GM06990 (cell line): ENCODE measurements around the gene PLEKHA6.

Source experiments
- DNase-seq: peaks from one replicate; pipeline ENCODE4 v3.0.0-alpha.2; 2011; ENCODE audit not compliant: insufficient read length; ENCODE audit errors: extremely low read depth
- H3K27me3 ChIP-seq: replicated peaks from 2 replicates; pipeline ENCODE4 v1.6.0; 2011; ENCODE audit warnings: low read length; ENCODE audit not compliant: control insufficient read depth, insufficient read depth
- H3K36me3 ChIP-seq: 2 replicates; pipeline ENCODE4 v1.5.1; 2011; ENCODE audit warnings: low read length; ENCODE audit not compliant: control insufficient read depth, insufficient read depth
- H3K4me3 ChIP-seq: replicated peaks from 2 replicates; pipeline ENCODE4 v1.5.1; 2011; ENCODE audit warnings: low read depth, mild to moderate bottlenecking, control low read depth, low read length
- TF ChIP-seq, protein P1 (sequence below): IDR thresholded peaks from 2 replicates; pipeline ENCODE4 v1.5.1; 2011; ENCODE audit warnings: low read length, control low read depth, mild to moderate bottlenecking, inconsistent platforms; ENCODE audit not compliant: insufficient read depth, poor library complexity, severe bottlenecking

PLEKHA6 gene

GRCh38 chr1:204202481-204202880, 157.2 kb downstream of the PLEKHA6 start:
- TF ChIP-seq, protein P1, sequence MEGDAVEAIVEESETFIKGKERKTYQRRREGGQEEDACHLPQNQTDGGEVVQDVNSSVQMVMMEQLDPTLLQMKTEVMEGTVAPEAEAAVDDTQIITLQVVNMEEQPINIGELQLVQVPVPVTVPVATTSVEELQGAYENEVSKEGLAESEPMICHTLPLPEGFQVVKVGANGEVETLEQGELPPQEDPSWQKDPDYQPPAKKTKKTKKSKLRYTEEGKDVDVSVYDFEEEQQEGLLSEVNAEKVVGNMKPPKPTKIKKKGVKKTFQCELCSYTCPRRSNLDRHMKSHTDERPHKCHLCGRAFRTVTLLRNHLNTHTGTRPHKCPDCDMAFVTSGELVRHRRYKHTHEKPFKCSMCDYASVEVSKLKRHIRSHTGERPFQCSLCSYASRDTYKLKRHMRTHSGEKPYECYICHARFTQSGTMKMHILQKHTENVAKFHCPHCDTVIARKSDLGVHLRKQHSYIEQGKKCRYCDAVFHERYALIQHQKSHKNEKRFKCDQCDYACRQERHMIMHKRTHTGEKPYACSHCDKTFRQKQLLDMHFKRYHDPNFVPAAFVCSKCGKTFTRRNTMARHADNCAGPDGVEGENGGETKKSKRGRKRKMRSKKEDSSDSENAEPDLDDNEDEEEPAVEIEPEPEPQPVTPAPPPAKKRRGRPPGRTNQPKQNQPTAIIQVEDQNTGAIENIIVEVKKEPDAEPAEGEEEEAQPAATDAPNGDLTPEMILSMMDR = no peak
- Histone ChIP-seq H3K4me3 (no peak overlapping the region), H3K36me3 (no peaks in the 10 kb centered on the region), H3K27me3 (no peaks in the 10 kb centered on the region; the same call in none of the 2 replicates)
- no peak for DNase-seq

DNA sequence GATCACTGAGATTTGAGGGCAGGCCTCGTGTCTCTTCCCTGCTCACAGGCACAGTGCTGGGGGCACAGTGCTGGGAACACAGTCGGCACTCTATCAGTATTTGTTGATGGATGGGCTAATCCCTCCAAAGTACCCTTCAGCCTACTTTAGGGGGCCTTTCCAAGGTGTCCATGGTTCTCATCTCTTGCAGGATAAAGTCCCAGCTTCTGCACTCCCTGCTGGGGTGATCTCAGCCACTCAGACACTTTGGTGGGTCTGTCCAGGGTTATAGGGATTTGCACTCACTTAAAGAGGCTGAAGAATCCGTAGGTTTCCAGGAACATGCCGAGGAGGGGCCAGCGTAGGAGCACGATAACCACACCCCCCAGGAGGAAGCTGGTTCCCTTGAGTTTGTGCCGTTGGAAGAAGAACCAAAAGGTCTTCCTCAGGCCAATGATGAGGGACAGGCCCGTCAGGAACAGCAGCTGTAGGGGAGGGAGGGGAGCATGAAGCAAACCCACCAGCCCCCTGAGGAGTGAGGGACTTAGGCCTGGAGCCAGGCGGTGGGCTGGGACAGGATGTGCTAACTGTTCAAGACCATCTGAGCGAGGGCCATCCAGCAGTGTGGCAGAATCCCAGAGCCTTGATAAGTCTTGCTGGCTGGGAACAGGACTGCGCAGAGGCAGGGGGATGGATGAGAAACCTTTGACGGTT, 158.2 kb downstream of the PLEKHA6 start:
- no peak for DNase-seq
- TF ChIP-seq, protein P1 = no peak
- Histone ChIP-seq H3K27me3 (peaks cover 1% of the 10 kb centered on the region), H3K36me3 (no peaks in the 10 kb centered on the region), H3K4me3 (no peak overlapping the region)

GRCh38 chr1:204199579-204199978, 160.2 kb downstream of the PLEKHA6 start:
- Histone ChIP-seq H3K27me3 (peaks cover 1% of the 10 kb centered on the region), H3K4me3 (no peak overlapping the region), H3K36me3 (no peaks in the 10 kb centered on the region)
- TF ChIP-seq, protein P1 = no peak
- no peak for DNase-seq

DNA sequence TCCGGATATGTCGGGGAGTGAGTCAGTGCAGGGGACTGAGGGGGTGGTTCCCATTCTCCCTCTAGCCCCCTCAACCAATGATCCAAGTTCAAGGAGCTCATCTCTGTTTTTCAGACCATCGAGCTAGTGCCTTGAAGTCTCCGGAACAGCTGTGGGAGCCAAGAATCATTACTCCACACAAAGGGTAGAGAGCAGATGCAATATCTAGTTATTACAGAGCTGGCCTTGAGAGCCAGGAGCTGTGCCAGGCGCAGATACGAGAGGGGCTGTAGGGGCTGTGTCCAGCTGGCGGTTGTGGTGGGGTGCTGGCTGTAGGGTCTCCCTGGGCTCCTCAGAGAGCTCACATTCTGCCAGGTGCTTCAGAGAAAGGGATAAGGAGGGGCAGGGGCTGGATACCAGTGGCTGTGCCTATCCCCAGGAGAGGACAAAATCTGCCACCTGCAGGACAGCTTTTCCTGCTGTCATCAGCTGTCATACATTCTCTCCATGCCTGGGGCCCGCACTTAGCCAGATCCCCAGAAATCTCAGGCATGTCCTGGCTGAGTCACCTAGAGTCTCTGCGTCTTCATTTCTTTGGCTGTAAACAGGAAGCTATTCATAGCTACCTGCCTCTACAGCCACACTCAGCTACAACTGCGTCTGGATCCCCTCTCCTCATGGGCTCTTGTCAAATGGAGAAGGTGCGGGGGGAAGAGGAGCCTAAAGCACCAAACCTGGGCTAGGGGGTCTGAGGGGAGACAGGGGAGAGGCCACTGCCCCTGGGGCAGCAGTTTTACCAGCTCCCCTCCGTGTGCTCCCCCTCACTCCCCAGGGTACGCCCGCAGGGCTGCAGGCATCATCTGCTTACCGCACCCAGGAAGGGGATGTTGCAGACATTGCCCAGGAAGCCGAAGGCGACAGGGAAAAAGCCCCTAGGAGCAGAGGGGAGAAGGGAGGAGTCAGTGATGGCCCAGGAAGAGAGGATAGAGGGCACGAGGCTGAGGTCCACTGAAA, 161.1 kb downstream of the PLEKHA6 start:
- Histone ChIP-seq H3K4me3 (no peak overlapping the region), H3K27me3 (peaks cover 1% of the 10 kb centered on the region), H3K36me3 (no peaks in the 10 kb centered on the region)
- TF ChIP-seq, protein P1 = no peak
- DNase-seq = no peak

- no peak for DNase-seq
- Histone ChIP-seq H3K4me3 (no peak overlapping the region), H3K36me3 (no peaks in the 10 kb centered on the region), H3K27me3 (peaks cover 1% of the 10 kb centered on the region)
- TF ChIP-seq, protein P1 = no peak
Measured at GRCh38 chr1:204197068-204197467, 162.7 kb downstream of the PLEKHA6 start.
